Ovary (tissue), 9 donors: ENCODE measurements around the gene KRT83. TPM values are rescaled to one million over a fixed set of nuclear protein-coding genes. Genes with fewer than 3 reads are reported as not detected.

ENCODE experiments used
- DNase-seq, 5 donors: peaks; one replicate each; pipeline ENCODE4 v3.0.0-alpha.2; 2019 to 2020
- H3K27ac ChIP-seq, 2 donors: fragments of 200-600 bp; one replicate each; pipeline versions ENCODE4 v1.5.1 to v1.8.0; 2019 to 2022
- H3K27me3 ChIP-seq: fragments of 200-600 bp; one replicate; pipeline ENCODE4 v1.8.0; 2022
- H3K36me3 ChIP-seq: fragments of 200-600 bp; sonication (generic); one replicate; pipeline ENCODE4 v1.5.1; 2019
- H3K4me1 ChIP-seq: one replicate; pipeline ENCODE4 v1.8.1; 2013; ENCODE audit warnings: mild to moderate bottlenecking, moderate library complexity; ENCODE audit not compliant: insufficient read depth
- H3K4me3 ChIP-seq: fragments of 200-600 bp; sonication (generic); one replicate; pipeline ENCODE4 v1.5.1; 2017
- H3K9me3 ChIP-seq, 2 donors: fragments of 200-600 bp in 1 of 2; sonication (generic) in 1 of 2; one replicate each; pipeline versions ENCODE4 v1.5.1 to v1.8.1; 2013 to 2019; ENCODE audit warnings: mild to moderate bottlenecking in 1 of 2, moderate library complexity in 1 of 2
- CTCF ChIP-seq, 3 donors: fragments of 450-650 bp in 2 of 3; fragments of 200-600 bp in 1 of 3; IDR thresholded peaks; one replicate each; pipeline versions ENCODE4 v1.5.1 to v1.8.0; 2016 to 2022; ENCODE audit warnings: antibody characterized with exemption in 3 of 3, mild to moderate bottlenecking in 1 of 3
- EP300 ChIP-seq: sonication (generic); formaldehyde crosslinking; IDR thresholded peaks from one replicate; pipeline ENCODE4 v1.6.1; 2017; ENCODE audit warnings: antibody characterized with exemption
- POLR2A ChIP-seq: fragments of 450-650 bp; IDR thresholded peaks from one replicate; pipeline ENCODE4 v1.6.1; 2017; ENCODE audit warnings: antibody characterized with exemption, mild to moderate bottlenecking, moderate library complexity
- WGBS, 3 donors: extraction: QIAGEN DNeasy Blood & Tissue Kit in 1 of 3; methylation state at CpG; one replicate each; pipeline versions ENCODE4 v1.1.5 to v1.1.7; 2013 to 2017; 5-methylcytosine and 5-hydroxymethylcytosine counted together
- intact Hi-C, 4 donors: fragments of 100-400 bp; cut with DNase I; formaldehyde crosslinking; loops; one replicate each; pipeline versions ENCODE4 v1.11.0 to v1.15.1; 2022 to 2023
- polyA plus RNA-seq, 2 donors: library from polyadenylated mRNA; stranded (reverse); fragments of 200-250 nt in 1 of 2; fragments of 350-450 nt in 1 of 2; fragmentation: Illumina TruSeq in 1 of 2; extraction: RNeasy Lipid Tissue Mini Kit (QIAGEN cat#74804) in 1 of 2; gene quantifications; one replicate each; pipeline ENCODE4 v1.2.3, GENCODE V29; 2013 to 2014
- total RNA-seq, 7 donors: library from RNA; depleted of rRNA in 2 of 7; stranded (reverse); fragments of >200 nt in 2 of 7; fragmentation: NEBNext Ultra II Directional in 3 of 7; extraction: Animal tissue kit (Norgen Biotek cat#: 25700) in 3 of 7; gene quantifications; one replicate each; pipeline versions ENCODE4 v1.1.0 to v1.2.4, GENCODE V29; 2016 to 2023
- donor health status: DM: no; HTN: no; CAD: no; lungs with moderate emphysema.
- donor health status: DM: no; HTN: no; CAD: no.
- donor health status: Bipolar disorder and iron deficiency.
- donor health status: DM: yes; HTN: yes; CAD: no.
- donor health status: DM: no; HTN: no; CAD: no.
- donor health status: DM: yes; HTN: yes; CAD: no.

KRT83 gene
- total and polyA plus RNA-seq, 9 donors: not detected

- WGBS, 3 donors: 91 to 96% (median 93%) methylated on average over 12 of the region's 12 CpGs
- H3K9me3 ChIP-seq: no peaks in the 10 kb centered on the region
- H3K4me1 ChIP-seq: no peaks in the 10 kb centered on the region
- intact Hi-C loops: loop anchor here in 1 of 4 donors (10.0 kb wide), 1 partner anchor 779 kb away; no protein-coding TSS in a partner anchor
- no peak overlapping the region for H3K27ac ChIP-seq
- no peak for DNase-seq
- H3K27me3 ChIP-seq: no peaks in the 10 kb centered on the region
- H3K4me3 ChIP-seq: no peak overlapping the region
- TF ChIP-seq EP300 (no peak), POLR2A (no peak), CTCF (IDR thresholded peaks at IDR 0.05) (no peak)
- no peaks in the 10 kb centered on the region for H3K36me3 ChIP-seq
These were observed 22.9 kb upstream of the KRT83 start for GRCh38 chr12:52344111-52344510.

- WGBS, 3 donors: 79 to 98% (median 86%) methylated on average over 2 of the region's 2 CpGs
- Histone ChIP-seq H3K36me3 (no peaks in the 10 kb centered on the region), H3K27ac (no peak overlapping the region), H3K4me1 (no peaks in the 10 kb centered on the region), H3K9me3 (no peaks in the 10 kb centered on the region), H3K4me3 (no peak overlapping the region), H3K27me3 (no peaks in the 10 kb centered on the region)
- no peak for DNase-seq
- no peak for TF ChIP-seq POLR2A
- TF ChIP-seq EP300: no peak
- no peak for TF ChIP-seq CTCF (IDR thresholded peaks at IDR 0.05)
- intact Hi-C loops: loop anchor here in 1 of 4 donors (10.0 kb wide), 1 partner anchor 779 kb away; no protein-coding TSS in a partner anchor
These were observed 22.4 kb upstream of the KRT83 start for GRCh38 chr12:52343550-52343949.

GRCh38 chr12:52342781-52343490 is 21.7 kb upstream of the KRT83 start:
- TF ChIP-seq POLR2A (no peak), CTCF (IDR thresholded peaks at IDR 0.05) (no peak)
- intact Hi-C loops: loop anchor here in 1 of 4 donors (10.0 kb wide), 1 partner anchor 778 kb away; no protein-coding TSS in a partner anchor
- no peak overlapping the region for H3K4me3 ChIP-seq
- no peaks in the 10 kb centered on the region for H3K9me3 ChIP-seq
- no peaks in the 10 kb centered on the region for H3K27me3 ChIP-seq
- no peaks in the 10 kb centered on the region for H3K36me3 ChIP-seq
- no peak for DNase-seq
- no peak overlapping the region for H3K27ac ChIP-seq
- WGBS, 3 donors: 88 to 89% (median 89%) methylated on average over 2 of the region's 2 CpGs
- H3K4me1 ChIP-seq: no peaks in the 10 kb centered on the region

- H3K36me3 ChIP-seq: no peaks in the 10 kb centered on the region
- intact Hi-C loops: loop anchor here in 1 of 4 donors (10.0 kb wide), 1 partner anchor 776 kb away; no protein-coding TSS in a partner anchor
These were observed 19.9 kb upstream of the KRT83 start for GRCh38 chr12:52341066-52341580.

More at GRCh38 chr12:52341066-52341580, 19.9 kb upstream of the KRT83 start:
- Histone ChIP-seq H3K27ac (no peak overlapping the region), H3K4me3 (no peak overlapping the region), H3K27me3 (no peaks in the 10 kb centered on the region), H3K4me1 (no peaks in the 10 kb centered on the region), H3K9me3 (no peaks in the 10 kb centered on the region)
- TF ChIP-seq POLR2A (no peak), EP300 (no peak), CTCF (IDR thresholded peaks at IDR 0.05) (no peak)
- DNase-seq: no peak
- WGBS, 3 donors: 89 to 92% (median 91%) methylated on average over 14 of the region's 14 CpGs
